HG03457 (cell line): ENCODE data around the gene EHF.

Source experiments
- ATAC-seq: cut with Tn5 transposase; IDR thresholded peaks from one replicate; pipeline ENCODE4 v1.9.1; 2021; ENCODE audit warnings: moderate number of reproducible peaks; ENCODE audit not compliant: unreplicated experiment

The EHF gene

GRCh38 chr11:34643311-34643710 is 22.4 kb downstream of the EHF start:
- no peak for ATAC-seq

- ATAC-seq, result no peak
These were observed 23.0 kb downstream of the EHF start for GRCh38 chr11:34643846-34644245.

- no peak for ATAC-seq
These were observed 23.9 kb downstream of the EHF start for GRCh38 chr11:34644669-34645406.

GRCh38 chr11:34646431-34646830 is 25.5 kb downstream of the EHF start:
- ATAC-seq, result no peak

- ATAC-seq, result no peak
These were observed 26.2 kb downstream of the EHF start for GRCh38 chr11:34647131-34647530.

- ATAC-seq, result no peak
These were observed 26.6 kb downstream of the EHF start for GRCh38 chr11:34647532-34647931.

GRCh38 chr11:34648036-34648435 is 27.1 kb downstream of the EHF start:
- no peak for ATAC-seq

GRCh38 chr11:34649597-34649996 is 28.7 kb downstream of the EHF start:
- no peak for ATAC-seq

GRCh38 chr11:34650528-34650927 is 29.6 kb downstream of the EHF start:
- ATAC-seq, result peak; percentile 88

GRCh38 chr11:34651551-34651950 is 30.7 kb downstream of the EHF start:
- ATAC-seq, result no peak

GRCh38 chr11:34652191-34652973 is 31.5 kb downstream of the EHF start:
- ATAC-seq, result no peak

GRCh38 chr11:34653031-34653430 is 32.1 kb downstream of the EHF start:
- ATAC-seq, result no peak

GRCh38 chr11:34653851-34654482 is 33.1 kb downstream of the EHF start:
- ATAC-seq, result no peak

- no peak for ATAC-seq
These were observed 33.8 kb downstream of the EHF start for GRCh38 chr11:34654483-34655334.

- no peak for ATAC-seq
These were observed 34.6 kb downstream of the EHF start for GRCh38 chr11:34655335-34656008.

GRCh38 chr11:34656062-34656720 is 35.3 kb downstream of the EHF start:
- ATAC-seq, result no peak

GRCh38 chr11:34658071-34659015 is 37.5 kb downstream of the EHF start:
- no peak for ATAC-seq

- ATAC-seq, result no peak
These were observed 38.3 kb downstream of the EHF start for GRCh38 chr11:34659096-34659733.
